K562 (cell line): ENCODE data around the gene FGF21. TPM values are rescaled to one million over a fixed set of nuclear protein-coding genes. Genes with fewer than 3 reads are reported as not detected.

Source experiments
- BHLHE40 ChIP-seq: IDR thresholded peaks from 2 replicates; pipeline ENCODE4 v1.6.1; 2011; ENCODE audit warnings: low read length, improper control_type of control experiment
- COPS2 ChIP-seq: fragments of 450-650 bp; conservative IDR thresholded peaks from 2 replicates; pipeline ENCODE4 v1.6.1; 2016; ENCODE audit warnings: mild to moderate bottlenecking, moderate library complexity
- CREB3L1 ChIP-seq: fragments of 450-650 bp; IDR thresholded peaks from 2 replicates; pipeline ENCODE4 v1.6.1; 2014; ENCODE audit warnings: low read depth, mild to moderate bottlenecking, moderate library complexity, borderline replicate concordance
- CREB5 ChIP-seq: fragments of 250-450 bp; sonication (Bioruptor Pico); IDR thresholded peaks from 2 replicates; pipeline ENCODE4 v1.5.0; 2020; ENCODE audit warnings: mild to moderate bottlenecking
- CREBBP ChIP-seq: IDR thresholded peaks from one replicate; pipeline ENCODE4 v1.6.1; 2012; ENCODE audit warnings: low read depth, mild to moderate bottlenecking, control low read depth, inconsistent platforms, low read length
- FOXJ3 ChIP-seq: sonication (generic); formaldehyde crosslinking; IDR thresholded peaks from 2 replicates; pipeline ENCODE4 v1.4.0; 2020; ENCODE audit warnings: mild to moderate bottlenecking, missing genetic modification reagents
- PHB ChIP-seq: fragments of 250-450 bp; sonication (Bioruptor Pico); IDR thresholded peaks from 2 replicates; pipeline ENCODE4 v1.5.0; 2021
- POLR2H ChIP-seq: IDR thresholded peaks from 2 replicates; pipeline ENCODE4 v1.6.1; 2016; ENCODE audit warnings: missing genetic modification characterization, low read depth, mild to moderate bottlenecking, control low read depth, missing compliant biosample characterization, moderate library complexity
- STAT6 ChIP-seq: sonication (generic); formaldehyde crosslinking; IDR thresholded peaks from 2 replicates; pipeline ENCODE4 v1.8.1; 2023; ENCODE audit warnings: mild to moderate bottlenecking, missing genetic modification reagents
- THRB ChIP-seq: fragments of 450-650 bp; formaldehyde crosslinking; conservative IDR thresholded peaks from 2 replicates; pipeline ENCODE4 v1.4.0; 2022; ENCODE audit warnings: mild to moderate bottlenecking, missing genetic modification characterization
- ZBTB2 ChIP-seq: fragments of 450-650 bp; IDR thresholded peaks from 2 replicates; pipeline ENCODE4 v1.6.1; 2016; ENCODE audit warnings: antibody characterized with exemption
- ZBTB8A ChIP-seq: fragments of 450-650 bp; IDR thresholded peaks from 2 replicates; pipeline ENCODE4 v1.6.1; 2018; ENCODE audit warnings: mild to moderate bottlenecking, moderate library complexity; ENCODE audit not compliant: partially characterized antibody
- ZNF12 ChIP-seq: sonication (generic); formaldehyde crosslinking; IDR thresholded peaks from 2 replicates; pipeline ENCODE4 v1.4.0; 2020; ENCODE audit warnings: mild to moderate bottlenecking, missing genetic modification reagents
- ZNF146 ChIP-seq: IDR thresholded peaks from one replicate; pipeline ENCODE4 v1.6.1; 2018; ENCODE audit warnings: missing compliant biosample characterization; ENCODE audit not compliant: unreplicated experiment
- ZNF165 ChIP-seq: fragments of 250-450 bp; sonication (Bioruptor Pico); IDR thresholded peaks from 2 replicates; pipeline ENCODE4 v1.4.0; 2020; ENCODE audit warnings: borderline replicate concordance
- ZNF398 ChIP-seq: fragments of 250-450 bp; sonication (Bioruptor Pico); IDR thresholded peaks from 2 replicates; pipeline ENCODE4 v1.8.0; 2021; ENCODE audit warnings: moderate library complexity, mild to moderate bottlenecking, inconsistent platforms
- ZNF551 ChIP-seq: fragments of 250-450 bp; sonication (Bioruptor Pico); IDR thresholded peaks from 2 replicates; pipeline ENCODE4 v1.5.0; 2021; ENCODE audit warnings: mild to moderate bottlenecking, moderate library complexity
- polyA plus RNA-seq, 8 experiments: library from polyadenylated mRNA; depleted of rRNA in 4 of 8; stranded (reverse) in 5 of 8; unstranded in 3 of 8; fragments of >200 nt; fragmentation: Nextera tagmentation in 2 of 8; fragmentation: Illumina TruSeq in 1 of 8; extraction: Ambion mirVana in 2 of 8; extraction: Trizol in 1 of 8; gene quantifications; 2 replicates each; pipeline versions ENCODE4 v1.2.1 to v1.2.3, GENCODE V29; 2011 to 2014; ENCODE audit warnings: inconsistent platforms in 1 of 8, missing spikeins in 1 of 8
- total RNA-seq, 7 experiments: library from RNA; depleted of rRNA in 6 of 7; stranded (reverse); fragments of >200 nt in 6 of 7; fragmentation: Illumina TruSeq in 2 of 7; extraction: Trizol in 2 of 7; gene quantifications; 2 replicates each; pipeline versions ENCODE4 v1.2.1 to v1.2.3, GENCODE V29; 2011 to 2021; ENCODE audit warnings: low replicate concordance in 1 of 7

Gene FGF21
- total and polyA plus RNA-seq, 9 of the 15 experiments (the other 6 are each of a cell fraction or from before 2014, with no cell fraction given), result 0.04 to 0.77 (median 0.09) TPM; not detected in 6

GRCh38 chr19:48795055-48795684 is 39.8 kb downstream of the FGF21 start (continued):
- TF ChIP-seq STAT6 (CRISPR knock-in tag) (no peak), ZNF398 (no peak), POLR2H (tag) (no peak), PHB (CRISPR knock-in tag) (no peak), ZNF551 (no peak), CREB3L1 (peak; percentile 98), CREBBP (no peak), THRB (peak; percentile 35; the same call in 1 of the 2 replicates), ZBTB8A (no peak), ZNF165 (CRISPR knock-in tag) (no peak), ZNF146 (no peak), BHLHE40 (peak; percentile 18; the same call in 1 of the 2 replicates), CREB5 (CRISPR knock-in tag) (no peak), COPS2 (no peak), ZBTB2 (peak; percentile 82; the same call in 1 of the 2 replicates), ZNF12 (CRISPR knock-in tag) (peak; percentile 79; the same call in 1 of the 2 replicates), FOXJ3 (CRISPR knock-in tag) (no peak)
